HCT116 (cell line): ENCODE results near the gene RPP25.

Experiments used
- ATF3 ChIP-seq: IDR thresholded peaks from 2 replicates; pipeline ENCODE4 v1.6.1; 2012
- EZH2 ChIP-seq: fragments of 200-600 bp; sonication (generic); IDR thresholded peaks from 2 replicates; pipeline ENCODE4 v1.6.1; 2017; ENCODE audit warnings: antibody characterized with exemption, mixed run types
- JUND ChIP-seq: IDR thresholded peaks from 2 replicates; pipeline ENCODE4 v1.6.1; 2012
- SIN3A ChIP-seq: IDR thresholded peaks from 2 replicates; pipeline ENCODE4 v1.6.1; 2012; ENCODE audit warnings: low read depth
- YY1 ChIP-seq: IDR thresholded peaks from 2 replicates; pipeline ENCODE4 v1.6.1; 2011; ENCODE audit warnings: low read length, low read depth, moderate library complexity, mild to moderate bottlenecking; ENCODE audit not compliant: insufficient replicate concordance; ENCODE audit errors: extremely low read depth
- ZNF274 ChIP-seq: fragments of 200-500 bp; sonication (Bioruptor generic); IDR thresholded peaks from 2 replicates; pipeline ENCODE4 v1.6.1; 2014; ENCODE audit warnings: mild to moderate bottlenecking, low read depth, low read length, inconsistent platforms
- TF ChIP-seq, protein P1 (sequence below): IDR thresholded peaks from 2 replicates; pipeline ENCODE4 v1.6.1; 2012
- TF ChIP-seq, protein P2 (sequence below), 3 experiments: fragments of 200-600 bp in 1 of 3; sonication (generic) in 1 of 3; IDR thresholded peaks in 2 of 3; conservative IDR thresholded peaks in 1 of 3; 2 replicates each; pipeline ENCODE4 v1.5.1; 2012 to 2017; ENCODE audit warnings: low read depth in 2 of 3, low read length in 2 of 3, antibody characterized with exemption in 1 of 3, borderline replicate concordance in 1 of 3, control low read depth in 1 of 3, mild to moderate bottlenecking in 1 of 3, mixed read lengths in 1 of 3, mixed run types in 1 of 3, moderate library complexity in 1 of 3; ENCODE audit not compliant: insufficient read depth in 1 of 3

GRCh38 chr15:74995779-74996765 lies 39.5 kb upstream of the RPP25 start:
- TF ChIP-seq, protein P1, sequence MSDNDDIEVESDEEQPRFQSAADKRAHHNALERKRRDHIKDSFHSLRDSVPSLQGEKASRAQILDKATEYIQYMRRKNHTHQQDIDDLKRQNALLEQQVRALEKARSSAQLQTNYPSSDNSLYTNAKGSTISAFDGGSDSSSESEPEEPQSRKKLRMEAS: no peak
- TF ChIP-seq, protein P2, sequence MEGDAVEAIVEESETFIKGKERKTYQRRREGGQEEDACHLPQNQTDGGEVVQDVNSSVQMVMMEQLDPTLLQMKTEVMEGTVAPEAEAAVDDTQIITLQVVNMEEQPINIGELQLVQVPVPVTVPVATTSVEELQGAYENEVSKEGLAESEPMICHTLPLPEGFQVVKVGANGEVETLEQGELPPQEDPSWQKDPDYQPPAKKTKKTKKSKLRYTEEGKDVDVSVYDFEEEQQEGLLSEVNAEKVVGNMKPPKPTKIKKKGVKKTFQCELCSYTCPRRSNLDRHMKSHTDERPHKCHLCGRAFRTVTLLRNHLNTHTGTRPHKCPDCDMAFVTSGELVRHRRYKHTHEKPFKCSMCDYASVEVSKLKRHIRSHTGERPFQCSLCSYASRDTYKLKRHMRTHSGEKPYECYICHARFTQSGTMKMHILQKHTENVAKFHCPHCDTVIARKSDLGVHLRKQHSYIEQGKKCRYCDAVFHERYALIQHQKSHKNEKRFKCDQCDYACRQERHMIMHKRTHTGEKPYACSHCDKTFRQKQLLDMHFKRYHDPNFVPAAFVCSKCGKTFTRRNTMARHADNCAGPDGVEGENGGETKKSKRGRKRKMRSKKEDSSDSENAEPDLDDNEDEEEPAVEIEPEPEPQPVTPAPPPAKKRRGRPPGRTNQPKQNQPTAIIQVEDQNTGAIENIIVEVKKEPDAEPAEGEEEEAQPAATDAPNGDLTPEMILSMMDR (IDR thresholded peaks at IDR 0.05 in 2 of 3, conservative IDR thresholded peaks at IDR 0.05 in 1 of 3; ENCODE audit: borderline replicate concordance in 1 of 3, insufficient read depth in 1 of 3, low read depth in 2 of 3, low read length in 2 of 3): no peak
- TF ChIP-seq ZNF274 (no peak), YY1 (no peak), EZH2 (no peak), JUND (no peak), SIN3A (no peak), ATF3 (no peak)
